NCI-H774 (cell line): Measurements from ENCODE around the gene BLID.

ENCODE experiments used
- DNase-seq: peaks from one replicate; lab custom pipeline; 2025; lab: John Stamatoyannopoulos, UW

Gene BLID

DNA sequence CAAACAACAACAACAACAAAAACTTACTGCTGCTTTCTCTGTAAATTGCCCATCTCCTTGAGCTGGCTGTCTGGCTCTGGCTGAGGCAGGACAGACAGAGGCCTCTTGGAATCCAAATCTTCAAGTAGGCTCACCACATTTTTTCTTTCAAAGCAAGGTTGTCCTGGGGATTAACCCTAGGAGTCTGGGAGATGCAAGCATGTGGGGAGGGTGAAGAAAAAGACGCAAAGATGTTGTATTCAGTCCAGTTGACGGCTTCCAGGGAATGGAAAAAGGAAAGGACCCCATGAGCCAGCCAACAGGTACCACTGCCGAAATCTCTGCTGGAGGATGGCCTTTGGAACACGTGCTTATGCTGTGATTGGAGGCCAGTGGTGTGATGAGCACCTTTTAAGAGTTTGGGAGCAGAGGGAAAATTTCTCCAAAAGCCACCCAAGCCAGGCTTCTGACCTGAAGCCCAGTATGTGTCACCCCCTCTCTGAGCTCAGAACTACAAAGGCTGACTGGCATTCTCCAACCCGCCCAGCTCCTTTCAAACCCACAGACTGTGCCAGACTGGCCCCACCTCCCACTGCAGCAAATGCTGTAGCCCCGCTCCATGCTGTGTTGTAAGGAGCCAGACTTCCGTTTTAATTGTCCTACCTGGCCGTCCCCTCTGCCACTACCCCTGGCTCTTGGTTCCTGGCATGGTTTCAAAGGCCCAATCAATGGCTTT is 10.8 kb downstream of the BLID start:
- DNase-seq = no peak

DNA sequence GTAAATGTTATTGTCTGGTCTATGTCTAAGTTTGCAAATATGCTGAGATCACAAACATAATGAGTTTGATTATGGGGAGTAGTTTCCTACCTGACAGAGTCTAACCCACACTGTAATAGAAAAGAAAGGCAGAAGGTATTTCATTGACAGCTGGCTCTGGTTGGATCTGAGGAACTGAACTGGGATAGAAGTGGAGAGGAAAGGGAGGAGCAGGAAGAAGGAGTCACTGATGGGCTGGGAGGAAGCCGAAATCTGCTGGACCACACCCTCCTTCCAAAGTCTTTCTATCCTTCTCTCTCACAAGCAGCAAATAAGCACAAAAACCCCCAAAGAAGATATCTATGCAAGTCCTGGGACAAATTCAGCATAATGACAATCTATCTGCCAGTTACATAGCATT is 11.7 kb downstream of the BLID start:
- no peak for DNase-seq

DNA sequence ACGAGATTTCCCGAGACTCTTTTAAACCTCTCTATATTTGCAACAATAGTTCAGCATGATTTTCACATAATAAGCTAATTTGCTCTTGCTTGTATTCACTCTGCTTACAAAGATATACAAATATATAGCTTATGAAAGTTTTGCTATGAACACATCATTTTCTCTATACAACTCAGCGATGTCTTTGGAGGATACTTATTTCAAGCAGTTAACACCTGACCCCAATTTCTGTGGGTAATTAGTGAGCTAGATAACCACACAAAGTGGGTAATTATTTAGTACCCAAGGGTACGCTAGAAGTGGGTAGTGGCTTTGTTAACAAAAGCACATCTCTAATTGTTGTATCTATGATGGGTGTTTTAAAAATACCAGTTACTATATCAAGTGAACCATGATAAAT is 12.3 kb downstream of the BLID start:
- no peak for DNase-seq

DNA sequence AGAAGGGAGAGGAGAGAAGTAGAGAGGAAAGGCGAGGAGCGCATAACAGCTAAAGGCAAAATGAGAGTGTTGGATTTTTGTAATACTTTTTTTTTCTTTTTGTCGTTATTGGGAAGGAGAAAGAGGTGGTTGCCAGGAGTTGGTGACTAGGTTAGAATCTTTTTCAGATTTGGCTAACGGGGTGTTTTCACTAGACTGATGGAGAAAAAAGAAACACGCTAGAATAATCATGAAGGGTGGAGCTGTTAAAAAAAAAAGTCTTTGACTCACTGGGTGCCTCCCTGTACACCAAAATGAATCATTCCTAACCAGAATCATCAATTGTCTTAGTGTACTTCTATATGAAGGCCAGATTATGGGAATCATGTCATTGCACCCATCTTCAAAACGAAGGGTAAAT is 12.7 kb downstream of the BLID start:
- no peak for DNase-seq

DNA sequence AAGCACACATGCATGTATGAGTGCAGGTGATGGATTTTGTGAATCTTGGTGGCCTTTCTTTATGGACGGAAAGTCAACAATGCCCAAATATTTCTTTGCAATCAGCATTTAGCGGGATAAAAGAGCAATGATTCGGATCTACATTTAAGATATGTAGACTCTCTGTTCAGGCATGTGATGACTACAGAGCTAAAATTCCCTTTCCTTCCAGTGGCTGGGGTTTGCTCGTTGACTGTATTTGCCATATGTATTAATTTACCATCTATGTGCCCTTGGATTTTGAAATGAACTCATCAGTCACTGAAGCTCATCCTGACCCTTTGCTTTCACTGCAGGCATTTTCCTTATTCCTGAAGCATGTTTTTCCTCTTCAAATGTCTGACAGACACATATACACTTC is 13.6 kb downstream of the BLID start:
- no peak for DNase-seq

DNA sequence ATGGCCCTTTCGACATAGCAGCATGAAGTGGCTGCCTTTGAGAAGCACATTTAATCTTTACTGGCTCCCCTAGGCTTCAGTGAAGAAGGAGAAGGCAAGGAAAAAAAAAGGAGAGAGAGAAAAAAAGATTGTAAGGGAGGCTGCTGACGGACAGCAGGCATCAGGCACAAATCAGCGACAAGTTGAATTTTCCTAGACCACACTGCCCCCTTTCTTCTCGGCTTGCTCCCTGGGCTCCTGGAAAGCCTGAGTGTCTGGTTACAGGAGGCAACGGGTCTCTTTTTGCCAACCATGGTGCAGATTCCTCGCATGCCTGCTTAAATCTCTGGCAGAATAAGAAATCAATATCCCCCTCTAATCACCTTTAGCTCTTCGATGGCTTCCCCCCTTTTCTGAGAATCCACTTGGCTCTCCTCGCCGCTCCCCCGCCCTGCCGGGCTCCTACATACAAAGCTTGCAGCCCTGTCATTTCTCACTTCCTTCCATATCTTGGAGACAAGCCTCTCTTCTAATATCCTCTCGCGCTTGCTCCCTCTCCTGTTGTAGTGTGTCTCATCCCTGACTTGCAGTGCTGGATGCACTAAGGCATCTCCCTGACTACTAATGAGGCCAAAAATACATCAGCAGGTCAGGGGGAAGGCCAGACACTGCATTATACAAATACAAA is 14.3 kb downstream of the BLID start:
- DNase-seq = no peak

DNA sequence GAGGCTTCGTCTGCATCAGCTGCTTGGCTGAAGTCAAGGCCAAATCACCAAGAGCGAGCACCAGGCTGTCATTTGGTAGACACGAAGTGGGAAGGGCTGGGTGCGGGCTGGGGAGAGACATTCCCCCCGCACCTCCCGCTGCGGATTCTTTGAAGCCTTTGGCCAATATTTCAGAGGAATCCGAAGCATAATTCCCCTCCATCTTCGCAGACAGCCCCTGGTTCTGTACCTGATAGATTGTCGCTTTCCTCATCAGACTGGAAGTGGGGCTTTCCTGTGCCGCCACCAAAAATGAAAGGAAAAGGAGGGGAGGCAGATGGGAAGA is 15.3 kb downstream of the BLID start:
- DNase-seq = no peak

DNA sequence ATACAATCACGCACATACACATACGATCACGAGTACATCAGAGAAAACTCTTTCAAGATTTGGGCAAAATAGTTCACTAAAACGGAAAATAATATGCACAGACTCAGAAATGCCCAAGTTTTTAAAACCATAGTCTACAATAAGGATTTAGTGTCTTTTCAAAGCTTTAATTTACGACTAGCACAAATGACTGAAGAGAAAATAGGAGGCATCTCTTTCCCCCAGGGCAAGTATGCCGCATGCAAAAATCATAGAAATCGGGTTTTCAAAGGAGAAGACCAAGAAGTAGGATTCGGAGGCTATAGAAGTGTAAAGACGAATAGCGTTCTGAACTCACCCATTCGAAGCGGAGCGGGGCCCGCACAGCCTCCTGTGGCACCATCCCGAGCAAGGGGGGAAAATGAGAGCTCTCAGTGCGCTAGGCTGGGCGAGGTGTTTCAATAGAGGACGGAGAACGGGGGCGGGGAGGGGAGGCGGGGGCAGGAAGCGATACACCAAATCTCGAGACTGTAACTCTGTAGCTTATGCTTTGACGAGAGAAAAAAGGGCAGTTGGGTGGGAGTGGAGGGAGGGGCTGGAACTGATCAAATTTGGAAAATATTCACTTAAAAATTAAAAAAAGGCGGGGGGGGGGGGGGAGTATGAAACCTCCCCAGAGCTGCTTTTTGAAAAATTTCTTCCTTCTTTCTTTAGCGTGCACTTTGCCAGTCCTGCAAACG is 15.8 kb downstream of the BLID start:
- no peak for DNase-seq

DNA sequence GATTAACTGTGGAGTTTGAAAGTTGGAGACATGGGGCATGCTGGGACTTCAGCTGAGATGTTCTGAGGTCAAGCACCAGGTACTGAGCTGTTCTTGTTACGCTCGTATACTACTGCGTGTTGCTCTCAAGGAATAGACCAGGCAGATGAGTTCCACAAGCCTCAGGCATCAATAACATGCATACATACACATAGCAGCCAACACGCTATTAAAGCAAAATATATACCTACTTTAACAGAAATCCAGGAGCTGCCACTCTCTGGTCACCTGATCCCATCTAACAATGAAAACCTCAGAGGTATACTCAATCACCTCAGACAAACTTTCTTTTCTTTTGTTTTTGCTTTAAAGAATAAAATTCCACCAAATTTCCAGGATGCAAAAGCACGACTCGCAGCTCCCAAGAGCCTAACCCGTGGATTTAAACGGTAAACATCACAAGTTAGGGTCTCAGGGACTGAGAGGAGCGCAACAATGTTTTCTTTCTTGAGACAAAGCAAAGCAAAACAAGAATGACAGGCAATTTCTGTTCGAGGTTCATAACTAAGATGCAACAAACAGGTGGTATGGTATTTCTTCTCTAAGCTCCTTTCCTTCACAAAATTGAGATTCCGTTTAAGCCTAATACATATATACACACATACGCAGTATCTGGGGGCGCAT is 16.5 kb downstream of the BLID start:
- no peak for DNase-seq

DNA sequence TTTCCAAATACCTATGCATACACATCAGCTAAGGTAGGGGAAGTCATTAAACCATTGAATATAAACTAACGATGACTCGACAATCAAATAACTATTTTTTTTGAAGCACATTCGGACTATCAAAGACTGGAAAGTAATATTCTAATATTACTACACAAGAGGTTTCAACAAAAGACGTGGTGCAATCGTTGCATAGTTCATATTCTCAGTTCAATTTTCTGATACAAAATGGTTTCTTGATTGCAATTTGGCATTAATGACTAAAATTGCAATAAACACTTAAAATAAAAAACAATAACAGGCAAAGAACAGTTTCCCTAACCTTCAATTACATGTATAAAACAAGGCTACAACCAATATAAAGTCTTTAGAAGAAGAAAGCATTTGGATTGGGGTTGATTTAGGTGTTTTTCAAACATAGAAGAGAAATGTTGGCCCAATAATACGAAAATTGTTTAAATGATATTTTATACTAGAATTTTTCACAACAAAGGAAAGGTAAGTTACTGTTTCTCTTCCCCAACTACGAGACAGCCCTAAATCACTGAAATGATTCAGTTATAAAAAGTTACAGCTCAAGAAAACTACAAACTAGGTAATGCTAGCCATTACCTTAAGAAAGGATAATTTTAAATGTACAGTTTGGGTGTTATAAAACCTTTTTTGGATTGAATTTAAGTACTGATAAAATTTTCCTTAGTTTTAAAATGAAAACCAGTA is 17.6 kb downstream of the BLID start:
- no peak for DNase-seq

DNA sequence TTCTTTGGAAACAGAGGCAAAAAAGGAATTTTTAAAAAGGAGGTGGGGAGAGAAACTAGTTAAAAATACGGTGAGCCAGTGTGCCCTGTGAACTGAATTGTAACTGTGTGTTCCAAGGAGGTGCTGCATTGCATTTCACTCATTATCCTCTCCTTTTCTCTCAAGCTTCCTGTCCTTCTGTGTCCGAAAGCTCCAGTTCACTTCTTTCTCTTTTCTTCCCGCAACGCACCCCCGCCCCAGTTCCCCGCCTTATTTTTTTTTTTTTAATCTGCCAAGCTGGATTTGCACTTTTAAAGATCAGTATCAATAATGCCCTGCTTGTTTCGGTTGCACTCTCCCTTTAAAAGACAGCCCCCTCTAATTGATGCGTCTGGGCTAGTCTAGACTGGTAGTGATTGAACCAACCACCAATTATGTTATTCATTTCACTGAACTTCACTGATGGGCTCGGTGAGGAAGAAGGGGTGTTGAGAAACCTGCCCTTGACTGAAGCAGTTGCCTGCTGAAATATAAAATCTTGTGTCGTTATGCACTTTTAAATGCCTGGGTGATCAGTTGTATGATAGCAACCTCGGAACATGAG is 18.5 kb downstream of the BLID start:
- DNase-seq = no peak

DNA sequence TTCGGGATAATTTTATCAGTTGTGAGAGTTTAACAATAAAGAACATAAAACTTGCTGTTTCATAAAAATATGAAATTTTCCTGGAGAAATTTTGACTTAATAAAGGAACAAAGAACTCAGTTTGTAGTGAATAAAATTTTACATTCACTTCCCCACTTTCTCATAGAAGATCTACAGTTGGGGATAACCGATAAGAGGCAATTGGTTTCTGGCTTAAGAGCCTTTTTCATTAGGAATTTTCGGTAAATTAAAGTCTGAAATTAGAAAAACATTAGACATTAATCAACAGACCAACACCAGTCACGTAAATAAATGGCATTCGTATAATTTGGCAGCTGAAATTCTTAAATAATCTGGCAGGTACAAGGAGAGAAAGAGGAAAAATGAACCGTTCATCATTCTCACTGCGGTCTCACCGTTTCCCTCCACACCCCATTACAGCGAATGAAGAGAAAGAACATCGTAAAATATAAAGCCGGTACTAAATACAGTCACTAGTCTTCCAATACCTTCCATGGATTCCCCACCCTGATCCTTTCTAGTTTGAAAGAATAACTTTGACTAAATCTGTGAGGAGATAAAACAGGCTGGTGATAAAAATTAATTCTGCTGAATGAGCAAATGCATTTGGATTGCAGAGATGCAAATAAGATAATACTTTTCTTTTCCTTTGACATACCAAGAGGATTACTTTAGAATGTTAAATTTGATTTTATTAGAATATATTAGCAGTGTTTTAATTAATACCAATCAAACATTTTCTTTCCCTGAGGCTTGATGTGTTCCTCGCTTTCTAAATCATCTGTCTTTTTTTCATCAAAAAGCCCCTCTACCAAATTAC is 19.5 kb downstream of the BLID start:
- no peak for DNase-seq

DNA sequence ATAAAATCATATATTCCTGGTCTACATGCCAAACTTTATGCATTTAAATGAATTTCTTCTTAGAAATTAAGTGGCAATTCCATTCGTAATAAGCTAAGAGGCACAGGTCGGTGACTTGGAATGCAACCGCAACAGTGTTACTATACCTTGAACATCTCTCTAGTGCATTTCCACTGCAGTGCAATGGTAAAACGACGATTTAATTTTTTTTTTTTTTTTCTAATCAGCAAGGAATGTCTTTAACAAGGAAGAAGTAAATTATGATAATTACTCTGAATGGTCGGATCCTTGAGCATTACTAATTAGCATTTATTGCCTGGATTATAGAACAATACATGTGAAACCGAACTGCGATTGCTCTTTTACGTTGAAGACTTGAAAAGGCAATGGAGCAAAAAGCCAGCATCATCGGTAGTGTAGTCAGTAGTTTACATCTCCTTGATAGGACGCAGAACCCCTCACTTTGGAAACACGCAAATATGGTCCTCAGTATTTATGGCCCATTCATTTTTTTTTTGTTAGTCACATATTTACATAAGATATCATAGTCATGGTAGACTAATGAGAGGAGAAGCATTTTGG is 20.2 kb downstream of the BLID start:
- DNase-seq = no peak

DNA sequence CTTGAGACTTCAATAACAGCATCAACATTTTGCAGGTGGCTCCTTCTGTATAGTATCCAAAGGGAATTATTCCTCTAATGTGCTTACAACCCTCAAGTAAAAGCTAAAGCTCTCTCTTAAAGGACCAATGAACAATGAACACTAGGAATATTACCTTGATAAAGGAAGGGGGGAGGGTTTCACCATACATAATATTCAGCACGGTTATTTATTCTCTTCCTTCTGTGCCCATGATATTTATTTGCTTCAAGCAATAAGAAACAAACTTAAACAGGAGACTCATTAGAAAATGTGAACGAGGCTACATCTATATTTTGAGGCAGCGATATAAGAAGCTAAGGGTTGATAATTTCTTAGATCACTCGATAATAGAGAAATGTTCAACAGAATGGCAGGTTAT is 21.2 kb downstream of the BLID start:
- DNase-seq = no peak

DNA sequence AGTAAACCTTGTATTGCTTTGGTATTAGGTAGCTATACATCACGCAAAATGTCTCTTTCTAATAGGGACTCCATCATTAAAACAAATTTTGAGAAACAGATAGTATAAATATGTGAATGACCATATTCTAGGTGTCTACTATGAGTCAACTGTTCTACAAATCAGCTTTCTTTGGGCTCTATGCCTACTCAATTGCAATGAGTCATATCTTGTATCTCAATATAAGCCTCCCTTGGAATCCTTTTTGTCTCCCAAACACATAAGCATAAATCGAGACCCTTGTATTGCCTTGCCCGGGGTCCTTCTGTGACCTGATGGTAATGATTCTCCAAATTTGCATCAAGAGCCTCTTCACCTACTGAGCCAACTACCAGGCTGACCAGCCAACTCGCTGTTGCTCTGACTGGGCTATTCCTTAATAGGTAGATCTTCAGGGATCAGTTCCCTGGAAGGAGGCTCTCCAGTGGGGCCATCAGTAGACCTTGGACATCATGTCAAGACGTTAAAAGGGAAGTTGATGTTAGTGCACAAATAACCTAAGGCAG is 22.2 kb downstream of the BLID start:
- DNase-seq = no peak

DNA sequence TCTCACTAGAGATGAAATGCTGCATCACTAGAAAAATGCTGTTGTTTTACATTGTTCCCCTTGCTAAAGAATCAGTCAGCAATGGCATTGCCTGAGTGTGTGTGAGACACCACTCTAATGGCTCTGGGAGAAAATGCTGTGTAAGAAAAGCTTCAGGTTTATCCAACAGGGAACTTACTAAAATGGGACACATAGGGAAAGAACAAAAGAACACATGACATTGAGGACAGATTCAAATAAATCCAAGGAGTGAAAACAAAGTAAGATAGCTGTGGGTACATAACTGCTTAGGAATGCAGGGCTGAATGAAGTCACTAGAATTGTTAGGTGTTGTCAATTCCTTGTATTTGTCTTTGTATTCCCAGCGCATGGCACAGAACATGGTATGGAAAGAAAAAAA is 24.2 kb downstream of the BLID start:
- DNase-seq = no peak

DNA sequence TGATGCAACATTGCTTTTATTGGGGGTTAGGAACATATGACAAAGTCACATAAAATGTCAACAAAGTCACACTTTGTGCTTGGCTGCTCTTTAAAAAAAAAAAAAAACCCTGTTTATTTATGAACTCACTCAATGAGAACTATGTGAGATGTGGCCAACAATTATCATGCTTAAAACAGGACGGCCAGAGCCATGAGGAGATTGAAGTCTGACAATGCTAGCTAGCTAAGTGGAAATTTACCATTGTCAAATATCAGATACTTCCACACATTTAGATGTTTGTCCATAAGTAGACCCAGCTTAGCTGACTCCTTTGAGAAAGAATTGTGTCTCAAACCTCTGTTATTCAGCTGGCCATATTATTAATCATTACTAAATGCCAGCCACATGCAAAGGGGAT is 26.9 kb downstream of the BLID start:
- no peak for DNase-seq

DNA sequence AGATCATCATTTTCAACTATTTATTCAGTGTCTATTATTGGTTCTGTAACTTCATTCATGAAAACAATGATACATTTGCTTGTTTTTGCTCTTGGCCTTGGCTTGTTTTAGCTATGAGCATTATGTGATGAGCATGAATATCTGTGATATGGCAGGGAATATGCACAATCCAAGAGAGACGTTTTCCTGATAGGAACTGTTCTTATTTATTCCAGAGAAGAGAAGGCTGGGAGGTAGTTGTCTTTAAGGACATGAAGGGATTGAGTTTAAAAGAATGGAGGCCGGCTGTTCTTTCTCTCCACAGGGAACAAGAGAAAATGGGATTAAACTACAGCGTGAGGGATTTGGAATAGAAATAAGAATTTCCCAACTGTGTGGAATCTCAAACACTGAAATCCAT is 30.3 kb downstream of the BLID start:
- DNase-seq = no peak

DNA sequence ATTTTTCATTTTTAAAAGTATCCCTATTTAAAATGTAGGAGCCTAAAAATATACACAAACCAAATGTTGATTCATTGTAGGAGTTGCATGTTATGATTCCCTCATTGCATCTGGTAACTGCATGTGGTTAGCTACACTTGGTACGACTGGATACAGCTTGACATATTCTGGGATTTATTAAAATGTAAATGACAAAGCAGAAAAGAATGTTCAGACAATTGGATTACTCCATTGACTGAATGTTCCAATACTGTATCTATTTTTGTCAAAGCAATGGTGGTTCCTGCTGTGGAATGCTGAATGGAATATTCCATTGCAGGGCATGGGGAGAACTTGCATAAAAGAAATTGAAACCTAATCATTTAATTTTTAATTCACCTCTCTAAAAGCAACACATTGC is 30.8 kb downstream of the BLID start:
- no peak for DNase-seq

DNA sequence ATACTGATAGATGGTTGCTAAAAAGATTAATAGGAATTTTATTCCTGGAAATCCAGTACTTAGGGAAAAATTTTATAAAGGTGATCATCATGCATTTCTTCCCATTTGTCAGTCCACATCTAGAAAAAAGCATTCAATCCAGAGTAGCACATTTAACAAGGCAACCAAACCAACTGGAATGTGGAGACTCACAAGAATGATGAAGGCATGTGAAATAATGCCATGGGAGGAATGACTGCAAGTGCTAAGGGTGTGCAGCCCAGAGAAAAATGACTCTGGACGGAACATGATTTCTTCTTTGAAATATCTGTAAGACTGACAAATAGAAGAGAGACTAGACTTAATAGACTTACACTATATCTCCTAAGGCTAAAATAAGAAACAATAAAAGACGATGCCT is 33.8 kb downstream of the BLID start:
- DNase-seq = no peak
